Liver (tissue), 9 donors: ENCODE data around the gene TMUB1. TPM values are rescaled to one million over a fixed set of nuclear protein-coding genes. Genes with fewer than 3 reads are reported as not detected.

Experiments used
- DNase-seq: peaks from one replicate; pipeline ENCODE4 v3.0.0-alpha.2; 2017; ENCODE audit warnings: low spot score
- H3K27ac ChIP-seq, 2 donors: one replicate each; pipeline ENCODE4 v1.7.0; 2013; ENCODE audit warnings: inconsistent platforms in 2 of 2, low read length in 2 of 2, control low read depth in 1 of 2, low read depth in 1 of 2, mild to moderate bottlenecking in 1 of 2
- H3K27me3 ChIP-seq, 4 donors: one replicate each; pipeline versions ENCODE4 v1.6.1 to v1.7.0; 2013; ENCODE audit warnings: low read length in 3 of 4, inconsistent platforms in 1 of 4, mild to moderate bottlenecking in 1 of 4, moderate library complexity in 1 of 4; ENCODE audit not compliant: control insufficient read depth in 4 of 4, insufficient read depth in 4 of 4
- H3K36me3 ChIP-seq, 4 donors: one replicate each; pipeline versions ENCODE4 v1.6.1 to v1.7.0; 2013; ENCODE audit warnings: low read length in 3 of 4, mild to moderate bottlenecking in 3 of 4, low read depth in 1 of 4, moderate library complexity in 1 of 4; ENCODE audit not compliant: control insufficient read depth in 4 of 4, insufficient read depth in 3 of 4
- H3K4me1 ChIP-seq, 4 donors: one replicate each; pipeline versions ENCODE4 v1.6.1 to v1.7.0; 2013; ENCODE audit warnings: low read length in 3 of 4, mild to moderate bottlenecking in 3 of 4, moderate library complexity in 1 of 4; ENCODE audit not compliant: control insufficient read depth in 4 of 4, insufficient read depth in 4 of 4
- H3K4me3 ChIP-seq, 3 donors: one replicate each; pipeline versions ENCODE4 v1.6.1 to v1.7.0; 2013; ENCODE audit warnings: low read length in 3 of 3, control low read depth in 1 of 3, low read depth in 1 of 3, mild to moderate bottlenecking in 1 of 3
- H3K9ac ChIP-seq, 2 donors: one replicate each; pipeline ENCODE4 v1.7.0; 2013; ENCODE audit warnings: low read length in 2 of 2, mild to moderate bottlenecking in 2 of 2, moderate library complexity in 2 of 2, control low read depth in 1 of 2, low read depth in 1 of 2
- H3K9me3 ChIP-seq, 4 donors: one replicate each; pipeline versions ENCODE4 v1.6.1 to v1.7.0; 2013; ENCODE audit warnings: low read length in 3 of 4; ENCODE audit not compliant: control insufficient read depth in 4 of 4
- ATF3 ChIP-seq: IDR thresholded peaks from 2 replicates; pipeline ENCODE4 v1.6.1; 2016; ENCODE audit warnings: antibody characterized with exemption
- CTCF ChIP-seq: fragments of 150-350 bp; IDR thresholded peaks from 2 replicates; pipeline ENCODE4 v1.5.1; 2017; ENCODE audit warnings: improper control_type of control experiment, low read depth, low read length; ENCODE audit not compliant: missing input control
- EGR1 ChIP-seq, 2 donors: IDR thresholded peaks; 2 replicates each; pipeline ENCODE4 v1.6.1; 2016 to 2018; ENCODE audit warnings: antibody characterized with exemption in 2 of 2, low read depth in 2 of 2
- FOXA1 ChIP-seq: IDR thresholded peaks from 2 replicates; pipeline ENCODE4 v1.6.1; 2016; ENCODE audit warnings: antibody characterized with exemption
- FOXA2 ChIP-seq: IDR thresholded peaks from 2 replicates; pipeline ENCODE4 v1.6.1; 2016; ENCODE audit warnings: antibody characterized with exemption
- GABPA ChIP-seq, 2 donors: IDR thresholded peaks in 1 of 2; conservative IDR thresholded peaks in 1 of 2; 2 replicates each; pipeline ENCODE4 v1.6.1; 2016; ENCODE audit warnings: antibody characterized with exemption in 2 of 2, mild to moderate bottlenecking in 1 of 2, moderate library complexity in 1 of 2
- HNF4A ChIP-seq, 2 donors: conservative IDR thresholded peaks; 2 replicates each; pipeline ENCODE4 v1.6.1; 2016; ENCODE audit warnings: antibody characterized with exemption in 2 of 2, mild to moderate bottlenecking in 2 of 2
- HNF4G ChIP-seq: IDR thresholded peaks from 2 replicates; pipeline ENCODE4 v1.6.1; 2016; ENCODE audit warnings: antibody characterized with exemption
- JUND ChIP-seq, 2 donors: IDR thresholded peaks; 2 replicates each; pipeline ENCODE4 v1.6.1; 2016; ENCODE audit warnings: antibody characterized with exemption in 2 of 2
- MAX ChIP-seq: IDR thresholded peaks from 2 replicates; pipeline ENCODE4 v1.6.1; 2016; ENCODE audit warnings: antibody characterized with exemption
- NR2F2 ChIP-seq: IDR thresholded peaks from 2 replicates; pipeline ENCODE4 v1.6.1; 2016; ENCODE audit warnings: antibody characterized with exemption
- REST ChIP-seq: IDR thresholded peaks from 2 replicates; pipeline ENCODE4 v1.6.1; 2016; ENCODE audit warnings: antibody characterized with exemption, mild to moderate bottlenecking
- RXRA ChIP-seq, 2 donors: IDR thresholded peaks; 2 replicates each; pipeline ENCODE4 v1.6.1; 2017 to 2018; ENCODE audit warnings: antibody characterized with exemption in 2 of 2, mild to moderate bottlenecking in 1 of 2
- SP1 ChIP-seq: IDR thresholded peaks from 2 replicates; pipeline ENCODE4 v1.6.1; 2018; ENCODE audit warnings: antibody characterized with exemption, mild to moderate bottlenecking
- TAF1 ChIP-seq: conservative IDR thresholded peaks from 2 replicates; pipeline ENCODE4 v1.6.1; 2016; ENCODE audit warnings: antibody characterized with exemption, mild to moderate bottlenecking
- YY1 ChIP-seq: IDR thresholded peaks from 2 replicates; pipeline ENCODE4 v1.6.1; 2016; ENCODE audit warnings: antibody characterized with exemption, mild to moderate bottlenecking
- ZBTB33 ChIP-seq: IDR thresholded peaks from 2 replicates; pipeline ENCODE4 v1.6.1; 2016; ENCODE audit warnings: antibody characterized with exemption
- WGBS: extraction: QIAGEN DNeasy Blood & Tissue Kit; methylation state at CpG from one replicate; pipeline ENCODE4 v1.1.7; 2013; 5-methylcytosine and 5-hydroxymethylcytosine counted together
- polyA plus RNA-seq, 2 donors: library from polyadenylated mRNA; stranded (reverse) in 1 of 2; unstranded in 1 of 2; fragments of 200-250 nt in 1 of 2; fragments of >200 nt in 1 of 2; fragmentation: Nextera tagmentation in 1 of 2; extraction: Ambion mirVana in 1 of 2; gene quantifications; one replicate each; pipeline versions ENCODE4 v1.2.1 to v1.2.3, GENCODE V29; 2013 to 2015
- total RNA-seq, 2 donors: library from RNA; depleted of rRNA; stranded (reverse); fragments of >200 nt; gene quantifications; one replicate each; pipeline ENCODE4 v1.2.3, GENCODE V29; 2014
- donor health status: healthy.
- donor health status: healthy.
- donor health status: healthy.
- donor health status: healthy.
- donor health status: healthy.

The TMUB1 gene
- total and polyA plus RNA-seq, 4 donors = 15.1 to 51.7 (median 30.5) TPM

GRCh38 chr7:151110236-151110940 lies 27.1 kb upstream of the TMUB1 start:
- Histone ChIP-seq H3K9ac (no peak overlapping the region), H3K36me3 (no peaks in the 10 kb centered on the region), H3K9me3 (no peaks in the 10 kb centered on the region), H3K4me3 (no peak overlapping the region), H3K4me1 (peaks cover 0 to 6% (median 2%) of the 10 kb centered on the region in 4 donors), H3K27me3 (no peaks in the 10 kb centered on the region), H3K27ac (no peak overlapping the region)
- 80% methylated on average over 11 of the region's 11 CpGs for WGBS
- TF ChIP-seq TAF1 (no peak), RXRA (IDR thresholded peaks at IDR 0.05) (no peak), HNF4A (conservative IDR thresholded peaks at IDR 0.05) (no peak), YY1 (no peak), HNF4G (no peak), MAX (no peak), GABPA (IDR thresholded peaks at IDR 0.05 in 1 of 2, conservative IDR thresholded peaks at IDR 0.05 in 1 of 2) (no peak)
- no peak for DNase-seq

- Histone ChIP-seq H3K27ac (no peak overlapping the region), H3K9ac (no peak overlapping the region), H3K4me3 (no peak overlapping the region), H3K36me3 (peaks cover 0 to 2% (median 0%) of the 10 kb centered on the region in 4 donors), H3K9me3 (no peaks in the 10 kb centered on the region), H3K4me1 (peaks cover 0 to 6% (median 2%) of the 10 kb centered on the region in 4 donors), H3K27me3 (no peaks in the 10 kb centered on the region)
- 68% methylated on average over 15 of the region's 15 CpGs for WGBS
- TF ChIP-seq NR2F2 (no peak), HNF4A (conservative IDR thresholded peaks at IDR 0.05) (no peak), EGR1 (IDR thresholded peaks at IDR 0.05; ENCODE audit: low read depth in 2 of 2) (no peak), YY1 (no peak), CTCF (no peak), FOXA1 (no peak), GABPA (IDR thresholded peaks at IDR 0.05 in 1 of 2, conservative IDR thresholded peaks at IDR 0.05 in 1 of 2) (no peak), FOXA2 (no peak), JUND (IDR thresholded peaks at IDR 0.05) (no peak), REST (no peak), SP1 (no peak), RXRA (IDR thresholded peaks at IDR 0.05) (no peak), ZBTB33 (no peak), ATF3 (no peak), TAF1 (no peak), MAX (no peak)
- no peak for DNase-seq
Measured at GRCh38 chr7:151109094-151110048, 26.1 kb upstream of the TMUB1 start.
